CD4-positive, alpha-beta T cell (primary cell): ENCODE measurements around the gene ANKHD1. TPM values are rescaled to one million over a fixed set of nuclear protein-coding genes. Genes with fewer than 3 reads are reported as not detected.

Source experiments
- ATAC-seq: fragments of 200-7000 bp; cut with Tn5 transposase; one replicate; pipeline ENCODE4 v1.10.0; 2022; ENCODE audit warnings: mild to moderate bottlenecking; ENCODE audit not compliant: poor library complexity
- CTCF ChIA-PET: fragments of 350-600 bp; sonication (Branson Sonifier 250); formaldehyde crosslinking; loops from one replicate; lab custom pipeline; 2021; ENCODE audit warnings: antibody characterized with exemption, inconsistent platforms; lab: Charles Lee
- POLR2A ChIA-PET: fragments of 350-600 bp; sonication (Branson Sonifier 250); formaldehyde crosslinking; loops from one replicate; lab custom pipeline; 2021; ENCODE audit warnings: antibody characterized with exemption, inconsistent platforms; lab: Charles Lee
- DNase-seq, 14 experiments: peaks; one replicate each; pipeline ENCODE4 v3.0.0-alpha.2; 2013 to 2020; ENCODE audit warnings: mixed read lengths in 2 of 14
- H3K27ac ChIP-seq, 2 donors: one replicate each; pipeline versions ENCODE4 v1.5.1 to v1.7.0; 2013; ENCODE audit warnings: low read length in 2 of 2, low read depth in 1 of 2, mild to moderate bottlenecking in 1 of 2
- H3K27me3 ChIP-seq, 2 experiments: 1 replicate in 1 of 2; 2 replicates in 1 of 2; pipeline versions ENCODE4 v1.6.1 to v1.7.0; 2013; ENCODE audit warnings: low read length in 2 of 2, control low read depth in 1 of 2, mild to moderate bottlenecking in 1 of 2, moderate library complexity in 1 of 2; ENCODE audit not compliant: insufficient read depth in 2 of 2, control insufficient read depth in 1 of 2
- H3K36me3 ChIP-seq: one replicate; pipeline ENCODE4 v1.6.1; 2013; ENCODE audit warnings: low read length, control low read depth; ENCODE audit not compliant: insufficient read depth
- H3K4me1 ChIP-seq: one replicate; pipeline ENCODE4 v1.6.1; 2013; ENCODE audit warnings: low read length, control low read depth; ENCODE audit not compliant: insufficient read depth
- H3K4me3 ChIP-seq: one replicate; pipeline ENCODE4 v1.5.1; 2013; ENCODE audit warnings: mild to moderate bottlenecking, low read length, moderate library complexity
- H3K9me3 ChIP-seq, 2 experiments: 1 replicate in 1 of 2; 2 replicates in 1 of 2; pipeline versions ENCODE4 v1.6.1 to v1.7.0; 2013; ENCODE audit warnings: low read length in 2 of 2, mild to moderate bottlenecking in 2 of 2, control low read depth in 1 of 2, moderate library complexity in 1 of 2; ENCODE audit not compliant: control insufficient read depth in 1 of 2, insufficient read depth in 1 of 2
- H3K27ac Mint-ChIP-seq: one replicate; pipeline ENCODE4 v1.8.0; 2020; ENCODE audit warnings: mixed read lengths
- H3K27me3 Mint-ChIP-seq: one replicate; pipeline ENCODE4 v1.8.0; 2021; ENCODE audit warnings: mixed read lengths
- H3K36me3 Mint-ChIP-seq: one replicate; pipeline ENCODE4 v1.8.0; 2021; ENCODE audit warnings: low read depth, mixed read lengths
- H3K4me1 Mint-ChIP-seq: one replicate; pipeline ENCODE4 v1.8.0; 2021; ENCODE audit warnings: low read depth, mixed read lengths
- H3K4me3 Mint-ChIP-seq: one replicate; pipeline ENCODE4 v1.8.0; 2020; ENCODE audit warnings: mild to moderate bottlenecking, mixed read lengths
- H3K9me3 Mint-ChIP-seq: one replicate; pipeline ENCODE4 v1.8.0; 2020; ENCODE audit warnings: mixed read lengths
- CTCF ChIP-seq: fragments of 200-600 bp; IDR thresholded peaks from one replicate; pipeline ENCODE4 v1.8.0; 2022; ENCODE audit warnings: antibody characterized with exemption, mild to moderate bottlenecking
- intact Hi-C, 2 experiments: fragments of 100-400 bp; cut with DNase I in 1 of 2; cut with micrococcal nuclease in 1 of 2; formaldehyde crosslinking; loops; one replicate each; pipeline versions ENCODE4 v1.15.1 to v1.9.0; 2023 to 2025; cut with DNase I, micrococcal nuclease
- total RNA-seq, 174 experiments: library from RNA in 2 of 174; stranded (reverse) in 2 of 174; gene quantifications; one replicate each; pipeline ENCODE4 v1.2.3 and lab custom pipeline; 2021 to 2026

Gene ANKHD1
- total RNA-seq, 2 experiments from 2014 or later = 202 to 212 TPM

GRCh38 chr5:140564196-140565023 is 162.8 kb downstream of the ANKHD1 start, which contains the start of the genes APBB3 and SLC35A4:
APBB3 (minus strand) TSS chr5:140564598; CDS start chr5:140564245, 353 bp downstream.
SLC35A4 (plus strand) TSS chr5:140564828; CDS start chr5:140567170, 2,342 bp downstream.
- Histone ChIP-seq H3K4me1 (peaks cover 70% of the 10 kb centered on the region), H3K27ac (peak within 1 kb of the TSS; percentile 89 to 97), H3K36me3 (peaks cover 41% of the 10 kb centered on the region), H3K27me3 (no peaks in the 10 kb centered on the region), H3K4me3 (peak within 1 kb of the TSS; percentile 98), H3K9me3 (no peaks in the 10 kb centered on the region)
- peaks cover 64% of the 10 kb centered on the region for H3K36me3 Mint-ChIP-seq
- H3K9me3 Mint-ChIP-seq = no peaks in the 10 kb centered on the region
- no peaks in the 10 kb centered on the region for H3K27me3 Mint-ChIP-seq
- POLR2A ChIA-PET = interaction anchor here (0.8 to 8.9 kb wide), 11 partner anchors 12 to 163 kb away, joined by 3 to 87 read pairs (median 6); partner anchors contain the start of genes ANKHD1, CD14, EIF4EBP3 and IK
- intact Hi-C loops = loop anchor here (1.0 to 10.0 kb wide), 10 partner anchors 16 to 457 kb away; partner anchors contain the start of genes TMCO6 (in 2 of the 2), CYSTM1 (in 1 of the 2), EIF4EBP3 (in 1 of the 2) and PFDN1 (in 1 of the 2)
- TF ChIP-seq CTCF = no peak
- peaks cover 59% of the 10 kb centered on the region for H3K4me1 Mint-ChIP-seq
- H3K27ac Mint-ChIP-seq = peak within 1 kb of the TSS; percentile 94
- H3K4me3 Mint-ChIP-seq = peak within 1 kb of the TSS; percentile 94
- DNase-seq (peak; percentile 92 to 100 (median 96)), ATAC-seq (peak; percentile 87)
- CTCF ChIA-PET = interaction anchor here (0.9 to 1.3 kb wide), 3 partner anchors 17 to 74 kb away, joined by 3 to 10 read pairs (median 6); partner anchors contain the start of genes EIF4EBP3 and TMCO6

- H3K4me1 ChIP-seq = peaks cover 76% of the 10 kb centered on the region
- no peaks in the 10 kb centered on the region for H3K9me3 ChIP-seq
- no peak for TF ChIP-seq CTCF
- H3K27me3 Mint-ChIP-seq = no peaks in the 10 kb centered on the region
- DNase-seq (peak in 1 of 14 experiments; percentile 32), ATAC-seq (no peak)
- H3K9me3 Mint-ChIP-seq = no peaks in the 10 kb centered on the region
- H3K4me1 Mint-ChIP-seq = peaks cover 67% of the 10 kb centered on the region
- peak overlapping the region; percentile 98 for H3K4me3 ChIP-seq
- POLR2A ChIA-PET = interaction anchor here (1.0 to 8.9 kb wide), 8 partner anchors 8 to 164 kb away, joined by 3 to 87 read pairs (median 6); partner anchors contain the start of genes ANKHD1, EIF4EBP3, IK and NDUFA2
- H3K27ac Mint-ChIP-seq = peak overlapping the region; percentile 94
- H3K36me3 Mint-ChIP-seq = peaks cover 62% of the 10 kb centered on the region
- H3K4me3 Mint-ChIP-seq = peak overlapping the region; percentile 94
- H3K27me3 ChIP-seq = no peaks in the 10 kb centered on the region
- intact Hi-C loops = loop anchor here in 1 of 2 experiments (2.0 to 10.0 kb wide), 6 partner anchors 16 to 458 kb away; partner anchors contain the start of genes CYSTM1 and TMCO6
- H3K36me3 ChIP-seq = peaks cover 44% of the 10 kb centered on the region
- peak overlapping the region; percentile 89 to 97 for H3K27ac ChIP-seq
- CTCF ChIA-PET = interaction anchor here (1.3 to 1.5 kb wide), 2 partner anchors 18 to 74 kb away, joined by 5 to 6 read pairs; partner anchors contain the start of genes EIF4EBP3 and TMCO6
These were observed 163.6 kb downstream of the ANKHD1 start for GRCh38 chr5:140565024-140565779.

- ATAC-seq (no peak), DNase-seq (no peak)
- peak overlapping the region; percentile 94 for H3K27ac Mint-ChIP-seq
- H3K4me1 Mint-ChIP-seq = peaks cover 72% of the 10 kb centered on the region
- intact Hi-C loops = loop anchor here in 1 of 2 experiments (2.0 to 10.0 kb wide), 6 partner anchors 17 to 458 kb away; partner anchors contain the start of genes CYSTM1 and TMCO6
- no peaks in the 10 kb centered on the region for H3K27me3 Mint-ChIP-seq
- peak overlapping the region; percentile 94 for H3K4me3 Mint-ChIP-seq
- H3K4me1 ChIP-seq = peaks cover 77% of the 10 kb centered on the region
- H3K36me3 Mint-ChIP-seq = peaks cover 61% of the 10 kb centered on the region
- CTCF ChIA-PET = interaction anchor here (1.3 to 1.5 kb wide), 2 partner anchors 18 to 73 kb away, joined by 5 to 6 read pairs; partner anchors contain the start of genes EIF4EBP3 and TMCO6
- H3K27me3 ChIP-seq = no peaks in the 10 kb centered on the region
- TF ChIP-seq CTCF = no peak
- H3K36me3 ChIP-seq = peaks cover 44% of the 10 kb centered on the region
- no peaks in the 10 kb centered on the region for H3K9me3 ChIP-seq
- peak overlapping the region; percentile 89 to 97 for H3K27ac ChIP-seq
- POLR2A ChIA-PET = interaction anchor here (1.0 to 8.9 kb wide), 8 partner anchors 9 to 164 kb away, joined by 3 to 87 read pairs (median 6); partner anchors contain the start of genes ANKHD1, EIF4EBP3, IK and NDUFA2
- no peak overlapping the region for H3K4me3 ChIP-seq
- H3K9me3 Mint-ChIP-seq = no peaks in the 10 kb centered on the region
These were observed 164.1 kb downstream of the ANKHD1 start for GRCh38 chr5:140565780-140566095.
